Mesothelial cell of epicardium (in vitro differentiated cells): ENCODE data around the gene RFPL2. TPM values are rescaled to one million over a fixed set of nuclear protein-coding genes. Genes with fewer than 3 reads are reported as not detected.
"Not testable (repeated sequence)": the region's sequence is repeated elsewhere in the genome, so short reads cannot be mapped to it uniquely, and the experiment has no call there.

ENCODE experiments used
- DNase-seq, 2 experiments: peaks; one replicate each; pipeline ENCODE4 v3.0.0; 2021; ENCODE audit warnings: low spot score in 2 of 2; ENCODE audit not compliant: unreplicated experiment in 2 of 2
- H3K27ac Mint-ChIP-seq: 2 replicates; pipeline ENCODE4 v1.8.0; 2021; ENCODE audit warnings: mixed read lengths
- H3K27me3 Mint-ChIP-seq: 2 replicates; pipeline ENCODE4 v1.8.0; 2021; ENCODE audit warnings: low read depth, mixed read lengths
- H3K36me3 Mint-ChIP-seq: 2 replicates; pipeline ENCODE4 v1.8.0; 2021; ENCODE audit warnings: mixed read lengths
- H3K4me1 Mint-ChIP-seq: 2 replicates; pipeline ENCODE4 v1.8.0; 2021; ENCODE audit warnings: mixed read lengths
- H3K4me3 Mint-ChIP-seq: 2 replicates; pipeline ENCODE4 v1.8.0; 2021; ENCODE audit warnings: mild to moderate bottlenecking, moderate library complexity, mixed read lengths
- H3K9me3 Mint-ChIP-seq: 2 replicates; pipeline ENCODE4 v1.8.0; 2021; ENCODE audit warnings: mixed read lengths
- CTCF ChIP-seq: fragments of 200-600 bp; sonication (generic); IDR thresholded peaks from one replicate; pipeline ENCODE4 v1.5.0; 2021; ENCODE audit warnings: antibody characterized with exemption; ENCODE audit not compliant: unreplicated experiment
- total RNA-seq: library from RNA; stranded (reverse); gene quantifications from 3 replicates; pipeline ENCODE4 v1.2.1, GENCODE V29; 2021

RFPL2 gene
- total RNA-seq, 1 donor from 2014 or later, result 0.40 TPM

GRCh38 chr22:32144496-32145274 is 60.2 kb downstream of the RFPL2 start:
- no peak overlapping the region for H3K4me3 Mint-ChIP-seq
- H3K27ac Mint-ChIP-seq, result no peak overlapping the region
- H3K4me1 Mint-ChIP-seq, result peaks cover 4% of the 10 kb centered on the region
- no peaks in the 10 kb centered on the region for H3K36me3 Mint-ChIP-seq
- H3K27me3 Mint-ChIP-seq, result peaks cover 24% of the 10 kb centered on the region
- H3K9me3 Mint-ChIP-seq, result peaks cover 11% of the 10 kb centered on the region
- no peak for TF ChIP-seq CTCF
- no peak for DNase-seq

DNA sequence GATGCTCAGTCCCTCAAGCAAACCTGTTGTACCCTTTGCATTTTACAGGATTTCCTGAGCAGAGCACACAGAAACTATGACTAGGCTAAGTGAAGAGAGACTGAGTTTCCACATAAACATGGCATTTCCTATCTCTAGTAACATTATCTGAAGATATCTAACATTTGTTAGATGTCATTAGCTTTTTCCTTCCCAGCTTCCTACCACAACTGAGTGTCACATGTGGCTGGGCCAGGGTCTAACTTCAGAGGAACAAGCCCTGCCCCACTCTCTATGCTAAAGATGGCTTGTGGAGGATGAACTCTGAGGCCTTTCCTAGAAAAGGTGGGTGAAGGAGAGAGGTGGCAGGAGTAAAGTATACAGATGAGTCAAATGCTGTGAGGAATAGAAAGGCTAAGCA is 62.3 kb downstream of the RFPL2 start:
- Mint-ChIP-seq H3K27me3 (peaks cover 38% of the 10 kb centered on the region), H3K36me3 (no peaks in the 10 kb centered on the region), H3K4me3 (no peak overlapping the region), H3K4me1 (peaks cover 5% of the 10 kb centered on the region), H3K9me3 (peaks cover 6% of the 10 kb centered on the region), H3K27ac (no peak overlapping the region)
- DNase-seq, result no peak
- TF ChIP-seq CTCF, result no peak

GRCh38 chr22:32140688-32141087 is 64.2 kb downstream of the RFPL2 start:
- H3K27ac Mint-ChIP-seq, H3K36me3 Mint-ChIP-seq, H3K4me1 Mint-ChIP-seq, H3K4me3 Mint-ChIP-seq, DNase-seq, H3K9me3 Mint-ChIP-seq: not testable (repeated sequence)
- peaks cover 46% of the 10 kb centered on the region for H3K27me3 Mint-ChIP-seq
- TF ChIP-seq CTCF, result peak; percentile 19

Other genes starting within 250 kb of the RFPL2 start
- not detected in 3 replicates for gene SLC5A1, start 161.8 kb downstream of the RFPL2 start, total RNA-seq
- not detected in 3 replicates for gene C22orf42, start 45.8 kb downstream of the RFPL2 start, total RNA-seq
- not detected in 3 replicates for gene SLC5A4, start 50.3 kb upstream of the RFPL2 start, total RNA-seq
- not detected in 3 replicates for gene RFPL3, start 152.8 kb upstream of the RFPL2 start, total RNA-seq
- 72.0 to 74.7 TPM (median 73.5 TPM) in 3 replicates for gene RTCB, start 207.2 kb upstream of the RFPL2 start, total RNA-seq